WERI-Rb-1 (cell line): ENCODE measurements around the gene BSND.

Experiments
- DNase-seq: peaks from one replicate; pipeline ENCODE4 v3.0.0-alpha.2; 2020
- H3K27ac ChIP-seq: fragments of 250-450 bp; sonication (Bioruptor Pico); 2 replicates; pipeline ENCODE4 v1.5.1; 2020; ENCODE audit warnings: mild to moderate bottlenecking, moderate library complexity
- H3K27me3 ChIP-seq: fragments of 250-450 bp; sonication (Bioruptor Pico); 2 replicates; pipeline ENCODE4 v1.5.1; 2021; ENCODE audit warnings: mild to moderate bottlenecking, low read depth, moderate library complexity; ENCODE audit not compliant: insufficient read depth, severe bottlenecking
- H3K36me3 ChIP-seq: fragments of 250-450 bp; sonication (Bioruptor Pico); 2 replicates; pipeline ENCODE4 v1.5.1; 2020; ENCODE audit warnings: mild to moderate bottlenecking, moderate library complexity
- H3K4me3 ChIP-seq: 2 replicates; pipeline ENCODE4 v1.5.1; 2011; ENCODE audit warnings: low read depth, mild to moderate bottlenecking, control low read depth, low read length
- H3K9me3 ChIP-seq: fragments of 250-450 bp; sonication (Bioruptor Pico); 2 replicates; pipeline ENCODE4 v1.5.1; 2021; ENCODE audit warnings: mild to moderate bottlenecking, moderate library complexity; ENCODE audit not compliant: severe bottlenecking
- CTCF ChIP-seq: IDR thresholded peaks from 2 replicates; pipeline ENCODE4 v1.5.1; 2011; ENCODE audit warnings: low read depth, mild to moderate bottlenecking, control low read depth, inconsistent platforms, low read length

The BSND gene

GRCh38 chr1:54998100-54998499 is 633 bp upstream of the BSND start:
- H3K27ac ChIP-seq = no peak overlapping the region
- H3K9me3 ChIP-seq = no peaks in the 10 kb centered on the region
- H3K27me3 ChIP-seq = peaks cover 3% of the 10 kb centered on the region
- H3K36me3 ChIP-seq = no peaks in the 10 kb centered on the region
- TF ChIP-seq CTCF = no peak
- DNase-seq = no peak
- H3K4me3 ChIP-seq = no peak overlapping the region

GRCh38 chr1:55000110-55001085 is 1.7 kb downstream of the BSND start:
- Histone ChIP-seq H3K27me3 (peaks cover 3% of the 10 kb centered on the region), H3K27ac (no peak overlapping the region), H3K36me3 (no peaks in the 10 kb centered on the region), H3K9me3 (no peaks in the 10 kb centered on the region), H3K4me3 (no peak overlapping the region)
- no peak for DNase-seq
- no peak for TF ChIP-seq CTCF

GRCh38 chr1:55001311-55001710 is 2.6 kb downstream of the BSND start:
- H3K9me3 ChIP-seq = no peaks in the 10 kb centered on the region
- H3K36me3 ChIP-seq = no peaks in the 10 kb centered on the region
- peaks cover 3% of the 10 kb centered on the region for H3K27me3 ChIP-seq
- H3K27ac ChIP-seq = no peak overlapping the region
- DNase-seq = no peak
- TF ChIP-seq CTCF = no peak
- H3K4me3 ChIP-seq = no peak overlapping the region

GRCh38 chr1:55002686-55003085 is 4.0 kb downstream of the BSND start:
- no peaks in the 10 kb centered on the region for H3K9me3 ChIP-seq
- peaks cover 3% of the 10 kb centered on the region for H3K27me3 ChIP-seq
- H3K36me3 ChIP-seq = no peaks in the 10 kb centered on the region
- no peak for TF ChIP-seq CTCF
- no peak overlapping the region for H3K4me3 ChIP-seq
- no peak for DNase-seq
- no peak overlapping the region for H3K27ac ChIP-seq

GRCh38 chr1:55005351-55006140 is 6.8 kb downstream of the BSND start:
- Histone ChIP-seq H3K9me3 (no peaks in the 10 kb centered on the region), H3K27ac (no peak overlapping the region), H3K4me3 (no peak overlapping the region), H3K27me3 (peaks cover 3% of the 10 kb centered on the region), H3K36me3 (no peaks in the 10 kb centered on the region)
- no peak for DNase-seq
- no peak for TF ChIP-seq CTCF
